ENCODE data around the gene ZSWIM1. TPM values are rescaled to one million over a fixed set of nuclear protein-coding genes. Genes with fewer than 3 reads are reported as not detected.

ZSWIM1 gene
- total and polyA plus RNA-seq, 7 experiments from 2014 or later: 3.2 to 16.0 (median 9.8) TPM

- intact Hi-C loops (cut with micrococcal nuclease): no loop called here
These were observed 37.5 kb upstream of the ZSWIM1 start for GRCh38 chr20:45843506-45843905.

GRCh38 chr20:45845452-45845851 lies 35.6 kb upstream of the ZSWIM1 start:
- Mint-ChIP-seq H3K36me3 (peaks cover 4 to 45% (median 14%) of the 10 kb centered on the region in 5 donors), H3K27ac (no peak overlapping the region), H3K4me1 (peaks cover 0 to 7% (median 3%) of the 10 kb centered on the region in 7 donors), H3K9me3 (no peaks in the 10 kb centered on the region), H3K27me3 (no peaks in the 10 kb centered on the region), H3K4me3 (no peak overlapping the region)
- H3K27me3 ChIP-seq (ENCODE audit: control insufficient read depth in 2 of 2, insufficient read depth in 2 of 2, low read length in 2 of 2): no peaks in the 10 kb centered on the region
- ChIA-PET POLR2A (interaction anchor here (0.7 kb wide), 2 partner anchors 11 to 479 kb away, joined by 3 to 5 read pairs; no protein-coding TSS in a partner anchor), CTCF (no interaction called here)
- H3K4me3 ChIP-seq (ENCODE audit: low read length): no peak overlapping the region
- no peak overlapping the region for H3K27ac ChIP-seq (ENCODE audit: low read depth, low read length)
- DNase-seq (no peak), ATAC-seq (no peak)
- H3K4me1 ChIP-seq (ENCODE audit: control insufficient read depth in 2 of 2, insufficient read depth in 2 of 2, low read length in 2 of 2): no peaks in the 10 kb centered on the region
- no peaks in the 10 kb centered on the region for H3K9me3 ChIP-seq (ENCODE audit: control insufficient read depth in 2 of 3, low read length in 3 of 3)
- peaks cover 0 to 84% (median 31%) of the 10 kb centered on the region in 3 experiments for H3K36me3 ChIP-seq (ENCODE audit: control insufficient read depth in 2 of 3, insufficient read depth in 3 of 3, low read length in 3 of 3)
- intact Hi-C loops (cut with micrococcal nuclease): no loop called here

More at GRCh38 chr20:45843506-45843905, 37.5 kb upstream of the ZSWIM1 start:
- Histone ChIP-seq H3K4me1 (ENCODE audit: control insufficient read depth in 2 of 2, insufficient read depth in 2 of 2, low read length in 2 of 2) (no peaks in the 10 kb centered on the region), H3K27me3 (ENCODE audit: control insufficient read depth in 2 of 2, insufficient read depth in 2 of 2, low read length in 2 of 2) (no peaks in the 10 kb centered on the region), H3K4me3 (ENCODE audit: low read length) (no peak overlapping the region), H3K36me3 (ENCODE audit: control insufficient read depth in 2 of 3, insufficient read depth in 3 of 3, low read length in 3 of 3) (peaks cover 0 to 74% (median 31%) of the 10 kb centered on the region in 3 experiments), H3K27ac (ENCODE audit: low read depth, low read length) (no peak overlapping the region), H3K9me3 (ENCODE audit: control insufficient read depth in 2 of 3, low read length in 3 of 3) (no peaks in the 10 kb centered on the region)
- ChIA-PET POLR2A (no interaction called here), CTCF (no interaction called here)
- Mint-ChIP-seq H3K4me3 (no peak overlapping the region), H3K4me1 (peaks cover 0 to 4% (median under 1%) of the 10 kb centered on the region in 7 donors), H3K9me3 (no peaks in the 10 kb centered on the region), H3K27me3 (no peaks in the 10 kb centered on the region), H3K36me3 (peaks cover 0 to 32% (median 5%) of the 10 kb centered on the region in 5 donors), H3K27ac (no peak overlapping the region)
- ATAC-seq (no peak), DNase-seq (no peak)

DNA sequence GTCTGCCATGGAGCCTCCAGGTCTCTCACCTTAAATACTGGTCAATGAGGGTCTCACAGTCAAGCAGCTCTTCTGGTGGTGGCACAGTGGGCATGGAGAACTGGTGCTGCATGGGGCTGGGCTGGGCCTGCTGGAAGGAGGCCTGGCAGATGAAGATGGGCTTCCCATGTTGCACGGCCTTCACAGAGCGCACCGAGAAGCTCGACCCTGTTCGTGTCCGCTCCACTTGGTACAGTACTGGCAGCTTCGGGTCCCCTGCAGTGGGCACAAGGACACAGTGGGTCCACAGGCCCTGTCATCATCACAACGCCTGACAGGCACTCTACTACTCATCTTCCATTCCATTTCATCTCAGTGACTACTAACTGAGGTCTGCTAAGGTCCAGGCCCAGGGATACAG lies 32.6 kb upstream of the ZSWIM1 start:
- H3K4me3 Mint-ChIP-seq: peak overlapping the region in 1 of 10 donors; percentile 10
- peaks cover 8 to 50% (median 15%) of the 10 kb centered on the region in 5 donors for H3K36me3 Mint-ChIP-seq
- H3K4me1 Mint-ChIP-seq: peaks cover 5 to 14% (median 7%) of the 10 kb centered on the region in 7 donors
- Histone ChIP-seq H3K27ac (ENCODE audit: low read depth, low read length) (no peak overlapping the region), H3K4me3 (ENCODE audit: low read length) (no peak overlapping the region), H3K9me3 (ENCODE audit: control insufficient read depth in 2 of 3, low read length in 3 of 3) (no peaks in the 10 kb centered on the region), H3K4me1 (ENCODE audit: control insufficient read depth in 2 of 2, insufficient read depth in 2 of 2, low read length in 2 of 2) (no peaks in the 10 kb centered on the region), H3K27me3 (ENCODE audit: control insufficient read depth in 2 of 2, insufficient read depth in 2 of 2, low read length in 2 of 2) (no peaks in the 10 kb centered on the region), H3K36me3 (ENCODE audit: control insufficient read depth in 2 of 3, insufficient read depth in 3 of 3, low read length in 3 of 3) (peaks cover 5 to 82% (median 26%) of the 10 kb centered on the region in 3 experiments)
- ATAC-seq (no peak), DNase-seq (no peak)
- ChIA-PET POLR2A (no interaction called here), CTCF (no interaction called here)
- intact Hi-C loops (cut with micrococcal nuclease): no loop called here
- no peaks in the 10 kb centered on the region for H3K27me3 Mint-ChIP-seq
- H3K27ac Mint-ChIP-seq: peak overlapping the region in 1 of 9 donors; percentile 56
- no peaks in the 10 kb centered on the region for H3K9me3 Mint-ChIP-seq

- Histone ChIP-seq H3K4me1 (ENCODE audit: control insufficient read depth in 2 of 2, insufficient read depth in 2 of 2, low read length in 2 of 2) (no peaks in the 10 kb centered on the region), H3K4me3 (ENCODE audit: low read length) (no peak overlapping the region), H3K36me3 (ENCODE audit: control insufficient read depth in 2 of 3, insufficient read depth in 3 of 3, low read length in 3 of 3) (peaks cover 9 to 80% (median 20%) of the 10 kb centered on the region in 3 experiments), H3K9me3 (ENCODE audit: control insufficient read depth in 2 of 3, low read length in 3 of 3) (no peaks in the 10 kb centered on the region), H3K27me3 (ENCODE audit: control insufficient read depth in 2 of 2, insufficient read depth in 2 of 2, low read length in 2 of 2) (no peaks in the 10 kb centered on the region), H3K27ac (ENCODE audit: low read depth, low read length) (no peak overlapping the region)
- POLR2A ChIA-PET: no interaction called here
- ATAC-seq (no peak), DNase-seq (no peak)
- Mint-ChIP-seq H3K27me3 (no peaks in the 10 kb centered on the region), H3K27ac (peak overlapping the region in 1 of 9 donors; percentile 56), H3K9me3 (no peaks in the 10 kb centered on the region), H3K4me1 (peaks cover 5 to 20% (median 14%) of the 10 kb centered on the region in 7 donors), H3K4me3 (no peak overlapping the region), H3K36me3 (peaks cover 10 to 47% (median 15%) of the 10 kb centered on the region in 5 donors)
- CTCF ChIA-PET: no interaction called here
- intact Hi-C loops (cut with micrococcal nuclease): no loop called here
These were observed 32.0 kb upstream of the ZSWIM1 start for GRCh38 chr20:45848969-45849582.

GRCh38 chr20:45850238-45850637 lies 30.8 kb upstream of the ZSWIM1 start:
- no peaks in the 10 kb centered on the region for H3K9me3 Mint-ChIP-seq
- H3K36me3 ChIP-seq (ENCODE audit: control insufficient read depth in 2 of 3, insufficient read depth in 3 of 3, low read length in 3 of 3): peaks cover 9 to 74% (median 14%) of the 10 kb centered on the region in 3 experiments

DNA sequence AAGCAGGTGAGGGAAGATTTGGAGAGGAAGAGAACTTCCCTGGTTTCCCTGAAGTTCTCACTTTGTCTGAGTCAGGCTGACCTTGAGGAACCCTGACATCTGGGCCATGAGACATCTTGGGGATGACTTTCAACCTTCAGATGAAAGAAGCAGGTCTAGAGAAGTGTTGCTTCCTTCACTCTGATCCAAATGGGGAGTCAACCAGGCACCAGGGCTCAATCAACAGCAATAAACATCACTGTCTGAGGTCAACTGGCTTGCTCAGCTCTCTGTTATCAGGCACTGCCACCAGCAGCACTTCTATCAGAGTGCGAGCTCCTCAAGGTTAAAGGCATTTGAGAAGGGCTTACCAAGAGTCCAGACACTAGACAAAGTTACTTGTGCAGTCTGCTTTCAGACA lies 30.1 kb upstream of the ZSWIM1 start:
- intact Hi-C loops (cut with micrococcal nuclease): loop anchor here in 1 of 2 donors (10.0 kb wide), 1 partner anchor 436 kb away; the partner anchor contains the start of gene PIGT
- H3K27ac ChIP-seq (ENCODE audit: low read depth, low read length): no peak overlapping the region
- POLR2A ChIA-PET: interaction anchor here (0.6 kb wide), 1 partner anchor 85 kb away, joined by 3 read pairs; no protein-coding TSS in a partner anchor
- no peaks in the 10 kb centered on the region for H3K27me3 ChIP-seq (ENCODE audit: control insufficient read depth in 2 of 2, insufficient read depth in 2 of 2, low read length in 2 of 2)
- H3K4me1 ChIP-seq (ENCODE audit: control insufficient read depth in 2 of 2, insufficient read depth in 2 of 2, low read length in 2 of 2): peaks cover 4 to 13% of the 10 kb centered on the region in 2 donors
- Mint-ChIP-seq H3K9me3 (no peaks in the 10 kb centered on the region), H3K36me3 (peaks cover 5 to 43% (median 15%) of the 10 kb centered on the region in 5 donors), H3K4me1 (peaks cover 13 to 37% (median 25%) of the 10 kb centered on the region in 7 donors), H3K4me3 (no peak overlapping the region), H3K27me3 (no peaks in the 10 kb centered on the region), H3K27ac (peak overlapping the region in 1 of 9 donors; percentile 12)
- no peak for ATAC-seq
- no peak for DNase-seq
- peaks cover 7 to 68% (median 9%) of the 10 kb centered on the region in 3 experiments for H3K36me3 ChIP-seq (ENCODE audit: control insufficient read depth in 2 of 3, insufficient read depth in 3 of 3, low read length in 3 of 3)
- H3K4me3 ChIP-seq (ENCODE audit: low read length): no peak overlapping the region
- H3K9me3 ChIP-seq (ENCODE audit: control insufficient read depth in 2 of 3, low read length in 3 of 3): no peaks in the 10 kb centered on the region
- CTCF ChIA-PET: no interaction called here

More at GRCh38 chr20:45850238-45850637, 30.8 kb upstream of the ZSWIM1 start:
- Mint-ChIP-seq H3K27me3 (no peaks in the 10 kb centered on the region), H3K4me1 (peaks cover 13 to 30% (median 21%) of the 10 kb centered on the region in 7 donors), H3K27ac (no peak overlapping the region), H3K36me3 (peaks cover 5 to 43% (median 15%) of the 10 kb centered on the region in 5 donors), H3K4me3 (no peak overlapping the region)
- Histone ChIP-seq H3K27ac (ENCODE audit: low read depth, low read length) (no peak overlapping the region), H3K27me3 (ENCODE audit: control insufficient read depth in 2 of 2, insufficient read depth in 2 of 2, low read length in 2 of 2) (no peaks in the 10 kb centered on the region), H3K4me1 (ENCODE audit: control insufficient read depth in 2 of 2, insufficient read depth in 2 of 2, low read length in 2 of 2) (peaks cover 0 to 9% of the 10 kb centered on the region in 2 donors), H3K9me3 (ENCODE audit: control insufficient read depth in 2 of 3, low read length in 3 of 3) (no peaks in the 10 kb centered on the region), H3K4me3 (ENCODE audit: low read length) (no peak overlapping the region)
- CTCF ChIA-PET: no interaction called here
- no peak for ATAC-seq
- no peak for DNase-seq
- intact Hi-C loops (cut with micrococcal nuclease): loop anchor here in 1 of 2 donors (10.0 kb wide), 1 partner anchor 435 kb away; the partner anchor contains the start of gene PIGT
- POLR2A ChIA-PET: no interaction called here
